GM21390 (cell line): ENCODE measurements around the gene WDR90.

Experiments used
- ATAC-seq: cut with Tn5 transposase; IDR thresholded peaks from one replicate; pipeline ENCODE4 v1.9.1; 2021; ENCODE audit not compliant: unreplicated experiment

WDR90 gene

DNA sequence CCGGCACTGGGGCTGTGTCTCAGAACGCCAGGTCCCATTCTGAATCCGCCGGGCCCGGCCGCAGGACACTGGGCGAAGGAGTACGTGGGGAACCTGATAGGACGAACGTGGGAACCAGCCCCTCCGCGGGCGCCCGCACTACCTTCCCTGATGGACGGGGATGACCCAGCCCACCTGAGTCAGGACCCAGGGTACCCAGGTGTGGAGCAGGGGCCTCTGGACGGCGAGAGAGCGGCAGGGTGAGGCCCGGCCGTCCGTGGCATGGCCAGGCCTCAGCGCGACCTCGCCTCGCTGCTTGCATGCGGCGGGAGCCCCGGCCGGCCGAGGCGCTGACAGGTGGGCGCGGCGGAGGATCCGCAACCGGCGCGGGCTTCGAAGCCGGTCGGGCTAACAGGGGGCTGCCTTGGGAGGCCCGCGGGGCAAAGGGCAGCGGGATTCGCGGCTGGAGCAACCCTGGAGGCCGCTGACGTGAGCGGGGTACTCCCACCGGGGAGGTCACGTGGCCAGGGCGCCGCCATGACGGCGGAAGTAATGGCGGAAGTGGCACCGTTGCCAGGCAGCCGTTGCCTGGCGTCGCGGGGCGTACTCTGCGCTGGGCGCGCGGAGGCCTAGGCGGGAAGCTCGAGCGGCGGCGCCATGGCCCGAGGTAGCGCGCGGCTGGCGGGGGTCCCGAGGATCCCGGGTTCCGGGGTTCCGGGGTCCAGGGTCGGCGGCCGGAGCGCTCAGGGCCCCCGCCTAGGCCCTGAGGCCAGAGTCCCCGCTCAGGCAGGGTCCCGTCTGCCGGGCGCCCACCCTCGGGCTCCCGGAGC lies at the start of gene WDR90:
Gene WDR90 (plus strand): TSS at position 585 of the 809 bp plus-strand sequence. CDS start 52 bp downstream, at position 637.
- peak; percentile 70 for ATAC-seq

DNA sequence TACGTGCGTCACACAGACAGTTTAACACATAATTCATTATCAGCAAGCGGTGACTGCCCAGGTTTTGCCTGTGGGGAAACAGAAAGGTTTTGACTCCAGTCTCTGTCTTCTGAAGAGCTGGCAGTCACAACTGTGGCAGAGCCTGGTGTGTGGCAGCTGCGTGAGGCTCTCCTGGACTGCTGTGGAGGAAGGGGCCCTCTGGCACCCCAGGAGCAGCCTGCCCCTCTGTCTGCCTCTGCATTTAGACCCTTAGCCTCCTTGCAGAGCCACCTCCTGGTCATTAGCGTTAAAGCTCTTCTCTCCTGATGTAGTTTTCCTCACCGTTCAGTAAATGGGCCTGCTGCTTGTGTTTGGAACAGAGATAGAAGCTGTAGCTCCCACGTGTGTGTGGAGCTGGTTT lies 48.4 kb upstream of the WDR90 start:
- ATAC-seq = no peak

DNA sequence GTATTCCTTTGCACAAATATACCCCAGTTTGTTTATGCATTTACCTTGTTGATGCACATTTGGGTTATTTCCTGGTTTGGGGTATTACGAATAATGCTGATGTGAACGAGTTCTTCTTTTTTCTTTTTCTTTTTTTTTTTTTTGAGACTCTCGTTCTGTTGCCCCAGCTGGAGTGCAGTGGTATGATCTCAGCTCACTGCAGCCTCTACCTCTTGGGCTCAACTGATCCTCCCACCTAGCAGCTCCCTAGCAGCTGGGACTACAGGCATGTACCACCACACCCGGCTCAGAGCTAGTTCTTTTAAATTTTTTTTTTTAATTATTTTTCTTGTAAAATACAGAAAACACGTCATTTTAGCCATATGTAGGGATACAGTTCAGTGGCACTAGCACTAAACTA lies 45.2 kb upstream of the WDR90 start:
- no peak for ATAC-seq

DNA sequence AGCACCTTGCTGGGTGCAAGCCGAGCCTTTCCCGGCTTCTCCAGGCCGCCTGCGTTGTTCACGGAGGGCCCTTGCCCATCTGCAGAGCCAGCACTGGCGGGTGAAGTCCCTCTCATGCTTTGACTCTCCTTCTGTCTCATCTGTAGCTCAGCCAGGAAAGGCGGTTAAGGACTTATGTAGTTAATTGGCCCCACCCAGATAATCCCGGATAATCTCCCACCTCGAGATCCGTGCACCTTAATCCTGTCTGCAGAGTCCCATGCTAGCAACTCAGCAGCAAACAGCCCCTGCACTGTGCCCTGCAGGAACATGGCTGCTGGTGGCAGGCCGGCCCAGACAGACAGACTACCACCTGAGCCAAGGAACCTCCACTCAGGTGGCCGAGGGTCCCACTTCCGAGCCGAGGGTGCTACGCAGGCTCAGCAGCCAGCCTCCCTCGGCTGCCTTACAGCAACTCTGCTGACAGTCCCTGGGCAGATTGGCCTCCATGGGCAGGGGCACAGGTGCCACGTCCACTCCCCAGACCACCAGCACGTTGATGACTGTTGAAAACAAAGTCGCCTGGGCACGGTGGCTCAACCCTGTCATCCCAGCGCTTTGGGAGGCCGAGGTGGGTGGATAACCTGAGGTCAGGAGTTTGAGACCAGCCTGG lies 42.4 kb upstream of the WDR90 start:
- no peak for ATAC-seq

DNA sequence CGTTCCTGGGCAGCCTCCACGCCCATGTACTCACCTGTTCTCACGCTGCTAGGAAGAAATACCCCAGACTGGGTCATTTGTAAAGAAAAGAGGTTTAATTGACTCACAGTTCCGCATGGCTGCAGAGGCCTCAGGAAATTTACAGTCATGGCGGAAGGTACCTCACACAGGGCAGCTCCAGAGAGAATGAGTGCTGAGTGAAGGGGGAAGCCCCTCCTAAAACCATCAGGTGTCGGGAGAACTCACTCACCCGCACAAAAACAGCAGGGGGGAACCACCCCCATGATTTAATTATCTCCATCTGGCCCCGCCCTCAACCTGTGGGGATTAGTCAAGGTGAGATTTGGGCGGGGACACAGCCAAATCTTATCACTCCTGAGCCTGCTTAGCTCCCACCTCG lies 41.1 kb upstream of the WDR90 start:
- no peak for ATAC-seq

DNA sequence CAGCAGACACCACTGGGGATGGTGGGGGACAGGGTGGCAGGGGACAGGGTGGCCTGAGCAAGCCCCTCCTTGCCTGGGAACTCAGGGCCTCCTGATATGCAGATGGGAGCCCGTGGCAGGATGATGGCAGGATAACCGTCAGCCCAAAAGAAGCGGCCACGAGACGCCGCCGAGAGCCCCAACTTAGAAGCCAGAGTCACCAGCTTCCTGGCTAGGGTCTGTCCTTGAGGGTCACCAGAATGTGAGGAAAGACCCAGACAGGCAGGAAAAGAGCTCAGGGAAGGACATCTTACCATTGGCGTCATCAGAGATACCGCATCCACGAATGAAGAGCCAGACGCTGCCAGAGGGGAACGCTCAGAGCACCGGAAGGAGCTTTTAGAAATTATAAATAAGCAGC lies 39.8 kb upstream of the WDR90 start:
- ATAC-seq = no peak

DNA sequence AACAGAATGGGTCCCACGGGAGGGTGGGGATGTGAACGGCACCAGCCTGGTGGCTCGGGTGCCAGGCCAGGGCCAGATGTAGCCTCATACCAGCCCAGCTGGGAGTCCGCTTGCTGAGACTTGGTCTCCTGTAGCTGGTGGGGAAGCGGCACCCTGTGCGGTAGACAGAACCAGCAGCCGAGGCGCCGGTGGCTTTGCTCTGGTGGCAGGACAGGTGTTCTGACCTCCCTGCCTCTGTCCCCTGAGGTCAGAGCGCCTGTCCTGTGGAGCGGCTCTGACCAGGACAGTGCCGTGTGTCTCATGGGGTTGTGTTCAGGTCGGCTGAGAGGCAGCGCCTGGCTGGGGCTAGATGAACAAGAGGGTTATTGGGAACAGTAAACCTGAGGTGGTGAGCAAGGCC lies 39.2 kb upstream of the WDR90 start:
- ATAC-seq = no peak

DNA sequence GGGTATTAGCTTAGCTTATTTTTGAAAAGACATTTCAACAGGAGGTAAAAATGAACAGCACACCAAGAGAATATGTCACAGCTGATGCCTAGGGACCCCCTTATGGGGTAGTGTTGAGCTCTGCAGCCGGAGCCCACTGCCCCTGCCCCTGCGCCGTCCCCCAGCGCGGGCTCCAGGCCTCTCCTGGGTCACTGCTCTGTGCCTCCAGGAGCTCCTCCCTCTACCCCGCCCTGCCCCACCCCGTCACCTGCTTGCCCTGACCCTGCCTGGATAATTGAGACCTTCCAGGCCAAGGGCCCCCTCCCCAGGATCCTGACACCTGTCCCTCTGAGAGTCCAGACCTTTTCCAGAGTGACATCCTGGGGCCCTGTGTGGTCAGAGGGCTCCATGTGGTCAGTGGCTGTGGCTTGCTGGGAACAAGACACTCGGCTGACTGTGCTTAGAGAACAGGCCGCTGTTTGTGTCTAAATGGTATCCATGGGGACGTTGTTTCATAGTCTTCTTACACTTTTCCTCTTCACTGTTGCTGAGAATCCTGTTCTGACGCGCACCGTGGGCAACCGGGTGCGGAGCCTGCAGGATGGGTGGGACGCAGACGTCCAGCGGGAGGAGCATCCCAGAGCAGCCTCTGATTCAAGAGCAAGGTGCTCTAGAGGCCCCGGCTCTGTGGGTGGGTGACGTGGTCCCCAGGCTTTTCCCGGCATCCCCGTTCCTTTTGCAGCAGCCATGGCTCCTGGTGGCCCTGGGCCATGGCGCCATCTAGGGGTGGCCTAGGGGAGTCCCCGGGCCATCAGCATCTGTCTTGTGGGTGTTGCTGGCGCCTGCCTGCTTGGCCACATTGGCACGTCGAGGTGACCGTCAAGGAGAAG lies 38.4 kb upstream of the WDR90 start:
- no peak for ATAC-seq

DNA sequence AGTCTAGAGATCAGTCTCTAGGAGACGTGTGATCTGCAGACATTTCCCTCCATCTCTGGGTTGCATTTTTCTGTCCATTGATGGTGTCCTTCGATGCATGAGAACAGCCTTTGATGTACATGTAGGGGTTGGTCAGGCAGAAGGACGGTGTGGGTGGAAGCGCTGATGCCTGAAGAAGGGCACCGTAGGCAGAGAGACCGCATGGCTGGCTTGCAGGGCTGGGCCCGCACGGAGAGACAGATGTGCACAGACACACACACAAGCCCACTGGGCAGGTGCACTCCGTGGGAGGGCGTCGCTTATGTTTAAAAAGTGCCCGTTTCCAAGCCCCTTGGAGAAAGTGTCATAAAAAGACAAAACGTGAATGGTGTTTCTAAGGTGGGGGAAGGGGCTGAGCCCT lies 34.0 kb upstream of the WDR90 start:
- no peak for ATAC-seq

DNA sequence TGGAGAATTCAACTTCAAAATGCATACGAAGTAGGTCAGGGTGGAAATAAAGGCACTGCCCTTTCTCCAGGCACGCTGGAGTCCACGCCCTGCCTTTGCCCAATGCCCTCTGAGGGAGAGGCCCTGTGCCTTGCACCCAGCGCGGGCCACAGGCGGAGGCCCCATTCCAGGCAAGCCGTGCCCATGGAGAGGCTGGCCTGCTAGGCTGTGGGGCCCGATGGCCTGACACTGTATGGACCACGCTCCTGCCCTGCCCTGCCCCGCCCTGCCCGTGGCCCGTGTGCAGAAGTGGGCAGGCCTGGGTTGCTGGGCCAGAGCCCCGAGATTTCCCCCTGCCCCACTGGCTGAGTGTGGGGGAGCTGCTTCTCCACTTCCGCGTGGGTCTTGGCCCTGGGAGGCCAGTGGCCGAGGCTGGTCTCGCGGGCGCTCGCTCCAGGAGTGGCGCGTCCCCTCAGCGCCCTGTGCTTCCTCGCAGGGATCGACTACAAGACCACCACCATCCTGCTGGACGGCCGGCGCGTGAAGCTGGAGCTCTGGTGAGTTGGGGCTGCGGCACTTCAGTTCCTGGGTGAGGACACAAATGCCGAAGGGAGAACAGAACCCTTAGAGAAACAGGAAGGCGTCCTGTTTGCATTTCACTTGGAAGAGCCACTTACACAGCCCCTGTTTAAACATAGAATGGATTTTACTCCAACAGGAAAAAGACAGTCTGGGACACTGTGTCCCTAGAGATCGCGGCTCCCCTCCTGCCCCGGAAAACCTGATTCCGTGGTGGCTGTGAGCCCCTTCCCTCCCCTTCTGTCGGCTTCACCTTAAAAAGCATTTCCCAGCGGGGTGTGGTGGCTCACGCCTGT lies 32.2 kb upstream of the WDR90 start:
- ATAC-seq = no peak

DNA sequence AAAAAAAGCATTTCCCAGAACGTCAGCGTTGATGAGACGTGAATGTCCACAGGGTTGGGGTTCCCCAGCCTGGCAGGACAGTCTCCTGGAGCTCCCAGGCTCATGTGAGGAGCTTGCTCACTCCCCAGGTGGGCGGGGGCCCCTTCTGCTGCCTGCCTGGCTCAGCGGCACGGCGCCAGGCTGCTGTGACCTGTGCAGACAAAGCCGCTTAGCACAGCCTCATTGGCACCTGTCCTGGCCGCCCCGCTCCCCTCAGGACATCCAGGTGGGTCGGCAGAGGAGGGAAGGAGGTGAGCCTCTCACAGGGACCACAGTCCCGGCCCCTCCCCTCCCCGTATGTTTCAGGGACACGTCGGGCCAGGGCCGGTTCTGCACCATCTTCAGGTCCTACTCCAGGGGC lies 31.3 kb upstream of the WDR90 start:
- no peak for ATAC-seq

DNA sequence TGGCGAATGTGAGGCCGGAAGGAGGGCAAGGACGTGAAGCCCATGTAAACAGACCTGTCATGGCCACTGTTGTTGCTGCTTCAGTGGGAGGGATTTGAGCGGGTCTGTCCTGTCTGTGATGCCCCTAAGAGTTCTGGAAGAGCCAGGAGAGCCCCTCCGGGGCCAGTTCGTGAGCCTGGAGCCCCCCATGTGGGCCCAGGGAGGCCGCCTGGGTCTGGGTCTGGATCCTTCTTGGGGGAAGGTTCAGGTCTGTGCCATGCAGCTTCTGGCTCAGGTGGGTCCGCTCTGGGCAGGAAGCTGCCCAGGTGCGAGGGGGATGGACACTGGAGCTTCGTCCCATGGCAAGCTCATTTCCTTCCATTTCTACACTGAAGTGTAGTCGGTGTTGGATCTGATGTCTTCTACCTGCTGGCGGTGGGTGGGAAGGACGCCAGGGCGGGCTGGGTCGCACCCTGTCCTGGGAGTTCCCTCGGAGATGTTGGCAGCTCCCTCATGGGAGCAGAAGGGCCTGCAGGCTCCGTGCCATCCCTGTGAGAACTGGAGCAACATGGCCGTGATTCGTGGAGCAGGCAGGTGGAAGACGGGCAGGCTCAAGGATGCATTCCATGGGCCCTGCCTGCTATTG lies 29.6 kb upstream of the WDR90 start:
- ATAC-seq = no peak

DNA sequence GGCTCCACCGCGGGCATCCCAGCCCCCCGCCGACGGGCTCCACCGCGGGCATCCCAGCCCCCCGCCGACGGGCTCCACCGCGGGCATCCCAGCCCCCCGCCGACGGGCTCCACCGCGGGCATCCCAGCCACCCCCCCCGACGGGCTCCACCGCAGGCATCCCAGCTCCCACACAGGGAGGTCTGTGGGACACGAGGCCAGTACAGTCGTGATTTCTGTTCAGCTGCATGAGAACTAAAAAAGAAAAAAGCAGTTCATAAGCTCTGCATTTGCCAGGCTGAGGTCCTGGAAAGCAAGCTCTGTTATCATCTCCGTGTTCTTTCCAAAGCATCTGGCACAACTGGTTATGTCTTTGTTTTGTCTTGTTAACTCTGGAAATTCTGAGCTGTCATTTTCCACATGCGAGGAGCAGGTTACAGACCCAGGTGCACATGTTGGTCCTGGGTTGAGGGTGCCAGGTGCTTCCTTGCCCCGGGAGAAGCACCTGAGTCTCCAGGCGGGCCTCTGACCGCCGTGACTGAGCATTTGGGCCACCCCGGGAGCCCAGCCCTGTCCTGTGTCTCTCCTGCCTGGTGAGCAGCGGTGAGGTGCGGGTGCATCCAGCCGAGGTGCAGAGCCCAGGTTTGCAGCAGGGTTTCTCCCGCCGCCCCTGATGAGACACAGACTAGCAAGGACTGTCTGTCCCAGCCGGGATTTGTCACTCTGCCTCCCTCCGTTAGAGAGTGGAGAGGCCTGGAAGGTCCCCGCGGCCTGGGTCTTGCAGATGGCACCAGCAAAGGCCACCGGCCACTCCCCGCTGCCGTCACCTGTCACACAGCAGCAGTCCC lies 28.3 kb upstream of the WDR90 start:
- no peak for ATAC-seq

DNA sequence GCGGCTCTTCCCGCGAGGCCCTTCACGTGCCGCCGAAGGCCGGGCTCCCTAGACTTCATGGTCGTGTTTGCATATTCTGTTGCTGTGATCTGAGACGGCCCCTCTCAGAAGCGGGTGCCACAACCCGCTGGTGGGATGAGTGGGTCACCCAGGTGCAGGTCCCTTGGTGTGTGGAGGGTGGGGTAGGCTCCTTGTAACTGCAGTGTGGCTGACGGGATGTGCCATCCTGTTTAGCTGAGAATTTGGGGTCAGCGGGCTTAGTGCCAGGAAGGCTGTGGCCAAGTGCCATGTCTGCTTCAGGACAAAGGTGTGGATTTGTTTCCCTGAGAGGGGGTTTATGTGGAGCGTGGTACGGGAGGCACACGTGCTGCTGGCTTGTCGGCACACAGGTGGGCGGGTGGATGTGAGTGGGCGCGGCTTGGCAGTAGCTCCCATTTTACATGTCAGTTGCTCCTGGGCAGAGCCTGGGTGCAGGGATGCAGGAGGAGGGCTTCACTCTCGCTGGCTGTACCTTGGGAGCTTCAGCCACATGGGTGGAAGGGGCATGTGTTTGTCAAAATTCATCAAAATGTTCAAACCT lies 27.5 kb upstream of the WDR90 start:
- no peak for ATAC-seq

DNA sequence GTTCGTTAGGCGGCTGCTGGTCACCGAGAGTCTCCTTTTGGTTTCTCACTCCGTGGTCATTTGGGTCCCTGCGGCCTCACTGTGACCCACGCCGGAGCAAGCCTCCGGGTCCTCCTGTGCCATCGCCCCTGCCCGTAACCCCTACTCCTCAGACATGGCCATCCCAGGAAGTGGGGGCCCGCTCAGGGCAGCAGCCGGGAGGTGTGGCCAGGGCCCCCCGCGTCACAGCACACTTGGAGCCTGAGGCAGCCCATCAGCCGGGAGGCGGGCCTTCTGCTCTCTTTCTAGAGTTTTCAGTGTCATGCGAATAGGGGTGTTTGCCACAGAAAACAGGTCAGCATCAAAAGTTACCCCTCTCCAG lies 26.3 kb upstream of the WDR90 start:
- ATAC-seq = no peak

DNA sequence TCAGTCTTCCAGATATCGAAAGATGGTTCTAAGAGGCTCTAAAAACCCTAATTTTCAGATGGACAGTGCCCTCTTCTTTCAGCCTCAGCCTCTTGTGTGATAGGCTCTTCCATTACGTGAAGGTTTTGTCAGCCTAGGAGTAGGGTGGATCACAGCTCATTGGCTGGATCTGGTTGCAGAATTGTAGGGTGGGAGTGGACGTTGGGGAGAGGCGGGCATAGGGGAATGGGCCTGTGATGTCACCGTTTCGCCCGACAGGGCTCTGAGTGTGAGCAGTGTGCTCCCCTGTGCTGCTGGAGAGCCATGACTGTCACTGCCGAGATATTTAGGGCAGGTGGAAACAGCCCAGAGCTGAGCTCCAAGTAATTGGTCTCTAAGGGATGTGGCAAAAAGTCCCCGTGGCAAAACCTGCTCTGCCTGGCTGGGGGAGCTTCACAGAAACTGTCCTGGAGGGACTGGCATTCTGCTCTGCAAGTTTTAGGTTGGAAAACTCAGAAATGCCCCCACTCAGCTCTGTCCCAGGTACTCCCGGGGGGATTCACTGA lies 24.6 kb upstream of the WDR90 start:
- no peak for ATAC-seq

DNA sequence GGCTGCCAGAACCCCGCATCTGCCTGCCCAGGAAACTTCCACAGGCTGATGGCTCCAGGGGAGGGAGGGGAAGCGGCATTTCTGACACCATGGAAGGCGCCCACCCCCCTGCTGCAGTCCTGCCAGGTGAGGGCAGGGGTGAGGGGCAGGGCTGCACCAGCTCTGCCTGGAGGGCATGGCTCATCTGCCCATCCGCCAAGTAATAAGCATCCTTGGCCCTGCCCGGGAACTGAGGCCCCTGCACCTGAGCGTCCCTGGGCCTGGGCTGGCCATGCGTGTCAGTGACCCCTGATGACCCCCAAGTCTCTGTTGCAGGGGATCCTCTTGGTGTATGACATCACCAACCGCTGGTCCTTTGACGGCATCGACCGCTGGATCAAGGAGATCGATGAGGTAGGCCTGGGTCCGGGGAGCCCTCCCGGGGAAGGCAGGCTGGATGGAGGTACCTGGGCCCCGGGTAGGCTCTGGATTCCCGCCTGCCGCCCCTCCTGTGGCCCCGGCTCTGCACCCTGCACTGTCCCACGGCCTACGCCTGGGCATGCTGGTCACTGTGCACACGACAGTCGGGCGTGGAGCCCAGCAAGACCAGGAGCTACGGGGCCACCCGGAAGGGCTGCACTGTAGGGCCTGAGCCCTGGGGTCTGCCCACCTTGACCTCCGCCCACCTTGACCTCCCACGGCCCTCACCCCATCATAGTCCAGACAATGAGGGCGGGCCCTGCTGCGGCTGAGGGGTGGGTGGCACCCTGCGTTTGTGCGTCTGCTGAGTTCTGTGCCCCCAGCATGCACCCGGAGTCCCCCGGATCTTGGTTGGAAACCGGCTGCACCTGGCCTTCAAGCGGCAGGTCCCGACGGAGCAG lies 23.8 kb upstream of the WDR90 start:
- no peak for ATAC-seq
